ENCODE results near the gene C13orf46.

The C13orf46 gene

DNA sequence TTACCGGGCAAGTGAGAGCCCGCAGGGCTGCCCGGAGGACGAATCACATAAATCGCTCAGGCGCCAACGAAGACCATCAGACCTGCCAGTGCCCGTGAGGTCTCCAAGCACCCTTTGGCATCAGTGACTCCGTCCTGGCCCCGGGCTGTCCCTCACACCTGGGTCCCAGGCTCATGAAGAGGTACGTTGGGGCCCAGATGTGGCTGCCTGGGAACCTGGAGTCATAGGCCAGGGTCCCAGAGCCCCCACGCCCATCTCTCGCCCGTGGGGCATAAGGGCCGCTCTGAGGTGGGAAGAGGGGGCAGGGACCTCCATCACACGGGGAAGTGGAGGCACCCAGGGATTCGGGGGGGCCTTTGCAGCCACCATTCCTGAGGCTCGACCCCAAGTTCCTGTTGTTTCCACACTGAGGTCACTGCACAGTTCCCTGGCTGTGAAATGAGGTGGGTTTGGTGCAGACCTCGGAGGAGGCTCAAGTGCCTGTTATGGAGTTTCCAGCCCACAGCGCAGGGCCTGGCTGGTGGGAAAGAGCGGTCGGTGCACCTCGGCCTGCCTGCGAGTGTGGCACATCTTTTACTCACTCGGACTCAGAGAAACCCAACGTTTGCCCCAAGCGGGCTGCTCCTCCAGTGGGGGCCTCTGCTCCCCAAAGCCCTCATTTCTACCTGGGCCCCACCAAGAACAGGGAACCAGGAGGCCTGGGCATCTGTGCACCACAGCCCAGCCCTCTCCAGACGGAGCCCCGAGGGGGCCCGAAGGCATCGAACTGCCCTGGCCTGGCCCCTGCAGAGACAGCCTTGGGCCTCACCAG lies 35.9 kb upstream of the C13orf46 start:
- DNase-seq, result no peak

DNA sequence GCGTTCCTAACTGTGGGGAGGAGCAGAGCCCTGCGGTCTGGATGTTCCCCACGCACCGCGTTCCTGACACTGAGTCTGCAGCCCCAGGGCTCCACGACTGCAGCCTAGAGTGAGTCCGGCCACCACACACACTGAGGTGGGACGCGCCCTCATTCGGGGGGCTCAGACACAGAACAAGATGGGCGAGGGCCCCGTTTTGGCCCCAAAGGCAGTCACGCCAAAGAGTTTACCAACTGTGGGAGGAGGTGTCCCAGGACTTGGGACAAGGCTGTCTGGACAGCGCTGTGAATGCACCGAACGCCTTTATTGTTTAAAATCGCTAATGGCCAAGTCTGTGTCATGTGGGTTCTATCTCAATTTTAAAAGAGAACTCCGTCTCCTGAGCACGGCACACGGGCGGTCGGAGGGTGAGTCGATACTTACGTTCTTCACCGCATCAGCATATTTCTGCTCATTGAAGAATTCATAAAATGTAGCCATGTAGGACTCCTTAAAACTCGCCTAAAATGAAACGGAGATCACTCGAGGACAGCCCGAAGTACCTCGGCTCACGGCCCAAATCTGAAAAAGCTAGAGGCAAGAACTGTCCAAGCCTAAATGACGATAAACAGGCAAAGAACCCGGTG lies 35.2 kb upstream of the C13orf46 start:
- DNase-seq, result no peak

DNA sequence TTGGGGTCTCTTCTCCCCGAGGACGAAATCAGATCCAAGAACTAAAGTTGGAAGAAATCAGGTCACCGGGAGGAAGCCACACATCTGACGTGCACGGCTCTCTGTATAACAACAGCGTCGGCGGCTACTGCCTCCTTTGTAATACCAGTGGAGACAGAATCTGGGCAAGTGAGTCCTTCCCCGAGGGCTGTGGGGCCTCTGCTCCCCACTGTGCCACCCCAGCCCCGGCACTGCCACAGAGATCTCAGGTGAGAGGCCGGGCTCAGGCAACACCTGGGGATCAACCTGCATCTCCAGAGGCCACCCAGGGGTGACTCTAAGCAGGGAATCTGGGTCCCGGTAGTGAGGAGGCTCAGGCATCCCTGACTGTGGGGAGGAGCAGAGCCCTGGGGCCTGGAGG lies 33.7 kb upstream of the C13orf46 start:
- DNase-seq, result no peak

DNA sequence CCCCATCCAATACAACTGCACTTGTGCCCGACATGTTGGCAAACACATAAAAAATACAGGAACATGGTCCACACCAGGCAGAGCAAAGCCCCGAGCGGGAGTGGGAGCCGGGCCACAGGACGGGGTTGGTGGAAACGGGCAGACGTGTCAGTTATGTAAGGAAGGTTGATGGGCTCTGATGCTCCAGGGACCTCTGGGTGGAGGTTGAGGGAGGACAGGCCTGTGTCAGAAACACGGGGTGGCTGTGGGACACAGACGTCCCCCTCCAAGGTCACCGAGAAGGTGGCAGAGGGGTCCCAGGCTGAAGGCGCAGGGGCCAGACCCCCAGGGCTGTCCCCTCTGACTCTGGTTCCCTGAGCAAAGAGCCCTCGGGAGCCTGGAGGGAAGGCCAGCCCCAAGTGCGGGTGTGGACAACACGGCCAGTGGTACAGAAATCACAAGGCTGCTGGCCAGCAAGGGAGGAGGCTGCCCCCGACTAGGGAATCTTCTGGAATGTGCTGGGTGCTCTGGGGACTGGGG lies 31.4 kb upstream of the C13orf46 start:
- DNase-seq, result no peak

DNA sequence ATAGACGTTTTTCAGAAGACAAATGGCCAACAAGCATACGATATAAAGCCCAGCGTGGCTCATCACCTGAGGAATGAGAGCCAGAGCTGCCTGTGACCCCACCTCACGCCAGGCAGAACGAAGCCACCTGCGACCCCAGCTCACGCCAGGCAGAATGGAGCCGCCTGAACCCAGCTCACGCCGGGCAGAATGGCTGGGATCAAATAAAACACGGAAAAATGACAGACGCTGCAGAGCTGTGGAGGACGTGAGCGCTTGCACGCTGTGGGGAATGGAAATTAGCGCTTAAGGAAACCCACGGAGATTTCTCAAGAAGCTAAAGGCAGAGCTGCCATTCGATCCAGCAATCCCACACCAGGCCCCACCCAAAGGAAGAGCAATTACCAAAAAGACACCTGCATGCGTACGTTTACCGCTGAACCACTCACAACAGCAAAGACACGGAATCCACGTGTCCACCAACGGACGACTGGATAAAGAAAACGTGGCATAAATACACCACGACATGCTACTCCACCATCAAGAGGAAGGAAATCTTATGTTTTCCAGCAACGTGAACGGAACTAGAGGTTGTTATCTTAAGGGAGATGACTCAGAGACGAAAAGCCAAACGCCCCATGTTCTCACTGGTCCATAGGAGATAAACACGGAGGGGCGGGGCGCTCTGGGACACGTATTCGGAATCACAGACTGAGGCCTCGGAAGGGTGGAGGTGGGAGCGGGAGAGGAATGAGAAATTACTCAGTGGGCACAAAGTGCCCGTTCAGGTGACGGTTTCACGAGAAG lies 30.7 kb upstream of the C13orf46 start:
- no peak for DNase-seq

DNA sequence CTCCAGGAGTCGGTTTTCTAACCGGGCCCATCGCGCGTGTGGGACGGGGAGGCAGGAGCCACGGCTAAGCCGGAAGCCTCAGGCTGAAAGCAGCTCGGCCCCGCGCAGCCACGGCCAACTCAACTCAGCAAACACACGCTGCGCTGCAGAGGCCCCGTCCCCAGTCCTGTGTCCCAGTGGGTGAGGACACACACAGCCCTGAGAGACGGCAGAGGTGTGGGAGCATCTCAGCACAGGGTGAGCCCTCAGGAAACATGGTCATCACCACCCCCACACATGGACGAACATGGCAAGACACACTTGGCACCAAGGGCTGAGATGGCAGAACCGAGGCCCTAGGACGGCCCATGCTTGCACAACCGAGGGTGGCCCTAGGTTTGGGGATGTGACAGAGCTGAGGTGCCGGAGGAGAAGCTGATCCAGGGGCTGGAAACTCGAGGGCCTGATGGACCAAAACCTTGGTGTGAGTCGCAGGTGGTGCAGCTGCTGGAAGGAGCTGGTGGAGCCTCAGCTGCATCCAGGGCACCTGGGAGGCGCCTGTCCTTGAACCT lies 29.0 kb upstream of the C13orf46 start:
- DNase-seq, result no peak

DNA sequence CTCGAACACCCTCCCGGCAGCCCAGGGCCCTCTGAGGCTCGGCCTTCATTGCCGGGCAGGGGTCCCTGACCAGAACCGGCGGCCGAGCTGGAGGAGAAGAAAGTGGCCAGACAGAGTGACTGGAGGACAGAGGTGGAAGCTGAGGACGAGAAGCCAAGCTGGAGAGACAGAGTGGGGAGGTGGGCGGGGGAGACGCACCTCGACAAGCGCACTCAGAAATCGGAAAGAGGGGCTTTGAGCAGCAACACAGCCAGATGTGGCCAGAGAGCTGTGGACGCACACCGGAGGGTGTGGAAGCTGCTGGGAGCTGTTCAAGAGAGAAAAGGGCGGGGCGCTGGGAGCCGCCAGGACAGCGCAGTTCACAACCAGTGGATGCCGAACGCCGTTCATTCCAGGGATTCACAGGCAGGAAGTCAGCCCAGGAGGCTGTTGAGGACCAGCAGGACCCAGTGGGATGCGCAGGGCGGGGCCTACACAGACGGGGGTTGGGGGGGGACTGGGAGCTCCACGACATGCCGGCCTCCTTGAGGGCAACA lies 28.2 kb upstream of the C13orf46 start:
- no peak for DNase-seq

DNA sequence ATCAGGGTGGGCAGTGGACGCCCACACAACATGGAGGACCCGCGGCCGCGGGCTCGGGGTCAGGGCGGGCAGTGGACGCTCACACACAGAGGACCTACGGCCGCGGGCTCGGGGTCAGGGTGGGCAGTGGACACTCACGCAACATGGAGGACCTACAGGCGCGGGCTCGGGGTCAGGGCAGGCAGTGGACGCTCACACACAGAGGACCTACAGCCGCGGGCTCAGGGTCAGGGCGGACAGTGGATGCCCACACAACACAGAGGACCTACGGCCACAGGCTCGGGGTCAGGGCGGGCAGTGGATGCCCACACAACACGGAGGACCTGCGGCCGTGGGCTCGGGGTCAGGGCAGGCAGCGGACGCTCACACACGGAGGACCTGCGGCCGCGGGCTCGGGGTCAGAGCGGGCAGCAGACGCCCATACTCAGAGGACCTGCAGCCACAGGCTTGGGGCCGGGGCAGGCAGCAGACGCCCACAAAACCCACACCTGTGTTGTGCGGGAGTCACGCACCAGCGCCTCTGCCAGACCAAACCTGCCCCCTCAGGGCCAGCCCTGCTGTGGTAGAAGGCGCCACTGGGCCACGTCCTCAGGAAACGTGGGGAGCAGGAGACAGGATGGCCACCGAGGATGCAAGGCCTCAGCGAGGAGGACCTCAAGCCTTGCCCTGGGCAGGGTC lies 27.6 kb upstream of the C13orf46 start:
- DNase-seq, result no peak

DNA sequence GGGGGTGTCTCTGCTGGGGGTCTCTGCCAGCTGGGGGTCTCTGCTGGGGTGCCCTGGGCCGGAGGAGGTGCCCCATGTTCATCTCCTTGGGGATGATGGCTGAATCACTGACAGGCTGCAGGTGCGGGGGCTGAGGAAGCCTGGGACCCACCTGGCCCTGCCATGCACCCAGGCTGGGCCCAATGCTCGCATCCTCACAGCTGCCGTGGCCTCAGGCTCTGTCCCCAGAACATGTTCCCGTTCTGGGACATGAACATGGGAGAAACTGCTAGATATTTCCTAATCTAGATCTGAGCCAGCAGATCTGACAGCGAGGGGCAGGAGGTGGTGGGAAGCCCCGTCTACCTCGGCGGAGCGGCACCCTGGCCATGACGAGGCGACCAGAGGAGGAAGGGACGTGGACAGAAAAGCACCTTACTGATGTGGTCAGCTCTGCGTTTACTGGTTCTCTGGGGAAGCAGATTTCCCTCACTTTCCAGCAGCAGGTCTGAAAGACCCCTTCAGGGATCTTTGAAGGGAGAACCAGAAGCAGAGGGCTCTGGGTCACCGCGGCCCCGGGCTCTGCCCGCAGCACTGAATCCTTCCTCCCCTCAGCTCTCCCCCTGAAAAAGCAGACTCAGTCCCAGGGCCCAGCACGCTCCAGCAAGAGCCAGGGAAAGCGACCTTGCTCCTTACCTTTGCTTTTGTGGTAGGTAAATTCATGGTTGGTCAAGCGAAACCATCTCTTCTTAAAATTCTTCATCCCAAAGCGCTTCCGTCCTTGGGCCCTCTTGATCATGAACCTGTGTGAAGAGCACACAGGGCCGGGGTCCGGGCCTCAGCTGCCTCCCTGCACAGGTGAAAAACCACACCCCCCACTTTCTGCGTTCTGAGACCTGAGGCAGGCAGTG lies 26.5 kb upstream of the C13orf46 start:
- DNase-seq, result no peak

DNA sequence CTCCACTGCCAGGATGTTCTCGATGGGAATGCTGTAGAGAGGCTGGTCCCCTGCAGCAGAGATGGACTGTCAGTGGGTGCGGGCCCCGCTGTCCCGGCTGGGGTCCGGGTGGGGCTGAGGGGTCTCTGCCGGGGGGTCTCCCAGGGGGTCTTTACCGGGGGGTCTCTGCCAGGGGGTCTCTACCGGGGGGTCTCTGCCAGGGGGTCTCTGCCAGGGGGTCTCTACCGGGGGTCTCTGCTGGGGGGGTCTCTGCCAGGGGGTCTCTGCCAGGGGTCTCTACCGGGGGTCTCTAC lies 25.7 kb upstream of the C13orf46 start:
- no peak for DNase-seq

DNA sequence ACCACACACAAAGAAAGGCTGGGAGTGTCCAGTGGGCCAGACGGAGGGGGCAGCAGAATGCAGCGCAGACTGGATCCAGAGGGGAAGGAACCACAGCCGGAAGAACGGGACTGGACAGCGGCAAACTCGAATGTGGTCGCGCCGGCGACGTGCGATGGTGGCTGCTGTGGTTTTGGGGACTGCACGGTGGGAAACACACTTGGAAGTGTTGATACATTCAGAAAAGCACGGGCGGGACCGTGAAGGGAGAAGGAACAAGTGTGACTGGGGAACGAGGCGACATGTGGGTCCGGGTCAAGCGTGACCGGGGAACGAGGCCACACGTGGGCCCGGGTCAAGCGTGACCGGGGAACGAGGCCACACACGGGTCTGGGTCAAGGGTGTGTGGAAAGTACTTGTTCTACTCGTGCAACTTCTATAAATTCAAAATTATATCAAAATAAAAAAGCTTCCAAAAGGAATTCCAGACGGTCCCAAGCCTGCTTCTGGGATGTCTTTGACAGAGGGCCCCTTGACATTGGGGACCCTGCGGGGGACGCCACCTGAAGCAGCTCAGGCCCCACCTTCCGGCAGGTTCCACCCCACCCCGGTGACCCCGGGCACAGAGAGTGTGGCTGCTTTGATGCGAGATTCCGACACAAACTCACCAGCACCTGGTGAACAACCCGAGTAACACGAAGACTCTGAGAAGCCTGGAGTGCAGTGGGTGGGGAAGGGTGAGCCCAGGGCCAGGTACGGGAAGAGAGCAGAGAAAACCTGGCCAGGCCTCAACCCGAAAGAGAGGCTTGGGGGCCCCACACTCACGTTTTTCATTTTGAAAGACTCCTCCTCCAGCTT lies 25.1 kb upstream of the C13orf46 start:
- no peak for DNase-seq

DNA sequence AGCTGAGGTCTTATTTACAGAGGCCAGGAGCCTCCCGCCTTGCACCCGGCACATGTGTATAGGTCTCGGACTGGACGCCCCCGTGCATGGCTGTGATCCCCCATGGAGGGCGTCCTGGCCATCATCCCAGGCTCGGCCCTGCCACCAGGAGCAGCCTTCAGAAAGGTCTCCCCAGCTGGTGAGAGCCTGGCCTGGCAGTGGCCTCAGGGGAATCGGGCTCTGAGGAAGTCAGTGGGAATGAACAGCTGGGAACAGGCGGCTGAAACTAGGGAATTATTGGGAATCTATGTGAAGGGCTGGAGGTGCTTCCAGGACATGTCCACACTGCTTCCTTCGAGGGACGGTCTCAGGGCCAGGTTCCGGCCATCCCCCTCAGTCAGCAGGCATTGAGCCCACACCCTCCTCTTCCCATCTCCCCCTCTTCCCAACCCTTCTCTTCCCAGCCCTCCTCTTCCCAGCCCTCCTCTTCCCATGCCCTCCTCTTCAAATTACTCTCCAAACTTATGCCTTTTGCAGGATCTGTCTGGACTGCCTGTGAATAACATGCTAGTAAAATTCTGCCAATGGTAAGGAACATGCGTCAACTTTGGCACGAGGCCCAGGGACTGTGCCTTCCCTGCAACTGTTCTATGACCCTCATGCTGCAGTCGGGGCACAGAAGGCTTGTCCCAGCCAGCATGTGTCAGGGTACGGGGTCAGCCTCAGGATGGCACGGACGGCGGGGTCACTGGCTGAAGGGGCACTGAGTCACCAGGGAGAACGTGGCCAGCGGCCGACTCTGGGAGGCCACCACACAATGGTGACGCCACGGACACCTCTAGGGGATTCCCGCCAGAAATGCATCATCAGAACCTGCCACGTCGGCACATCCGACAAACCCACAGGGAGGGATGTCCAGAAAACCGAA lies 24.2 kb upstream of the C13orf46 start:
- DNase-seq, result no peak

DNA sequence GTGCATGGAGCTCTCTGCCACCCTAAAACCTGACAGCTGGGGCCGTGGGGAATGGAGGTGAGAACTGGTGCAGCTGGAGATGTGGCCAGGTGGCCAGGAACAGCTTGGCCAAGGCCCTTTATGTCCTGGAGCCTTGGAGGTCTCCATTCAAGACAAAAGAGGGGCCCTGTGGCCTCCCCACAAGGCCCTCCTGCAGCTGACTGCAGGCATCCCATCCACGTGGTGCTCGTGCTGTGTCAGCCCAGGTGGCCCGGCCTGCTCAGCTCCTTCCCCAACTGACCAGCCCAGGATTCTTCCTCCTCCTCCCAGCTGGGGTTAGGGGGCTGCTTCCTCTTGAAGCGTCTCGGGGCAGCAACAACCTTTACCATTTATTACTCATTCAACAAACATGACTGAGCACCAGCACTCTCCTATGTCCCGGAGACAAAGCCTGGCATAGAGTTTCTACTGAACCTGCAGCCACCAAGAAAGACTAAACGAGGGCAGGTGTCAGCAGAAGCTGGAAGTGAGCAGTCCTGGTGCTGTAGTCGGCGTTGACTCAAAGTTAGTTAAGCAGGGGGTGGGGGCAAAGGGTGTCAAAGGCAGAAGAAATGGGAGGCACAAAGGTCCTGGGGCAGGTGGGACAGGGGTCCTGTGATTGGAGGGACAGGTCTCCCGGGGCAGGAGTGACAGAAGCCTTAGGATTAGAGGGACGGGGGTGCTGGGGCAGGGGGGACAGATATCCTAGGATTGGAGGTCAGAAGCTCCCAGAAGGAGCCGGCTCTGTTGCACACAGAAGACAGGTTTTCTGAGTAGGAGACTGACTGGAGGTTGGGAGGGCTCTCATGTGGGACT lies 23.3 kb upstream of the C13orf46 start:
- DNase-seq, result no peak

DNA sequence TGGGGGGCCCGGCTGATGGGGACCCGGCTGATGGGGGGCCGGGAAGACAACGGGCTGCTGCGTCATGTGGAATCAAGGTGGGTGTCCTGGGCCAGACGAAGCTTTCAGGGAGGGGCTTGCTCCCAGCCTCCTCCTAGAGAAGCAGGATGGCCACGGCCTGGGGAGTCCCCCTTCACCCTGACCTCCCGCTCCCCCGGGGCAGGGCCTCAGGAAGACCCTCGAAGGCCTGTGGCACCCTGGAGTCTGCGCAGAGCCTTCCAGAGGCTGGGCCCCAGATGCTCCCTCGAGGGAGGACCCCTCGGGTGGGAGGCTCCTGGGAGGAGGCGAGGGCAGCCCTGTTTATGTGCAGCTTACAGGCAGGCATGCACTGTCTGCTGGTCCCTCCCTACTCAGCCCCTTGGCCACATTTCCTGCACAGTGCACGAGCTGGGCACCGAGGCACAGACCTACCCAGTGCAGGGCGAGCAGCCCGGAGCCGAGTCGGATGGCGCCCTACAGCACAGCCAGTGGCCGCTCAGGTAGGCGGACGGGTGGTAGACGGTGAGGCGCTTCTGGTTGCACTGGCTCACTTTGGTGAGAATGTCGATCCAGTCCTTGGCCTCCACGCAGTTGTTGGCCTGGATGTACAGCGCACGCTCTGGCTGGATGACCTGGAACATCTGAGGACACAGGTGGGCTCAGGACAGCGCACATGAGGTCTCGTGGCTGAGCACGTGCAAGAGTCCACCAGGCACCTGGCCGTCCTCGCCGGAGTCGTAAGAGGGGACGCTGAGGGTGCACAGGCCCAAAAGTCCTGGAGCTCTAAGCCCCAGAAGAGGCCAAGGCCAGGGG lies 22.4 kb upstream of the C13orf46 start:
- no peak for DNase-seq

DNA sequence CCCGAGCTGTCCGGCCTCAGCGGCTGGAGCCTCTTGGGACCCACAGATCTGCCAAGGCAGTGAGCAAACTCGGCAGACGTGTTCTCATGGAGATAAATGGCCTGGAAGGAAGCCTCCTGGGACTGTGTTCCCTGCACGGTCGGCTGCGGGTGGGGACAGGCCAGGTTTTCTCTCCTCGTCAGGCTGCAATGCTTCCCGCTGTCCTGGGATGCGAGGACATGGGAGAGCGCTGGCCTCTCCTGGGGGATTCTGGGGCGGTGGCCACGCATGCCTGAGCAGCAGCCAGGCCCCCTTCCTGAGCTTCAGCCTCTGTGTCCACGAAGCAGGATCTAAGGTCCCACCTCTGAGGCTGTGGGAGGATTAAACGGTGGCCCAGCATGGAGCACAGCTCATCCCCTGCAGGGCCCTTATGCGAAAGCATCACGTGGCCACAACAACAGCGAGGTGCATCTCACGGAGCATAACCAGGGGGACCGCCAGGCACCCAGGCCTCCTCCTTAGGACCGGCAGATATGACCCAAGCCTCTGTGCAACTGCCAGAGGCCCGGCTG lies 21.2 kb upstream of the C13orf46 start:
- DNase-seq, result no peak

DNA sequence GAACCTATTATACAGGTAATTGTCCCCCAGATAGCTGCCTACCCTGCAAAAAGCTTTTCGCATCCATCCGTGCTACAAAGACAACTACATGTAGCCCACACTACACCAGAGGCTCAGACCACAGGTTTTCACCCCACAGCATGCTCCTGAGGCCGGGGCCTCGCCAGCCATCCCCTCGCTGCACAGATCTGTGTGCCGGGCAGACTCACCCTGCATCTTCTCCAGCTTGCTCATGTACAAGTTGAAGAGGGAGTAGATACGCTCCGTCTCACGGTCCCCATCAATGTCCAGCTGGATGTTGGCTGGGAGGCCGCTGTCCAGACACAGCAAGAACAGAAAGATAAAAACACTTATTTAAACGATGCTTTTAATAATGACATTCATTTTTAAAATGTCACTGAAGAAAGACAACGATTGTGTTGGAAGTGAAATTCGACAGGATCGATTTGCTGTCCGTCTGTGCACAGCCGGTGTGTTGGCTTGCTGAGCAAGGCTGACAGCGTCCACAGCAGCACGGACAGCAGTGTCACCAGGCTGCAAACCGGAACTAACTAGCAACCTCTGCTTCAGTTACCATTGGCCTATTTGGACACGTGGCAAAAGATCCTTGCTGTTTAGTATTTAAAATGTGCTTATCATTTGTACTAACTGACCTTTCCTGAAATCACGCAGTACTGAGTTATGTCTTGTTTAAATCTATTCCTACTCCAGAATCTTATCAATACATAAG lies 18.6 kb upstream of the C13orf46 start:
- no peak for DNase-seq
